ENCODE results near the gene GABARAPL2. TPM values are rescaled to one million over a fixed set of nuclear protein-coding genes. Genes with fewer than 3 reads are reported as not detected.

The GABARAPL2 gene
- total and polyA plus RNA-seq, 2 donors (not counting 1 experiment from before 2014, with no cell fraction given): 73.0 to 84.9 TPM

- no peak overlapping the region for H3K4me2 ChIP-seq (replicated peaks; ENCODE audit: low read depth, low read length, poor library complexity, severe bottlenecking)
Measured at GRCh38 chr16:75606507-75606906, 40.3 kb downstream of the GABARAPL2 start.

GRCh38 chr16:75614066-75614897 is 48.1 kb downstream of the GABARAPL2 start:
- Histone ChIP-seq H3K4me3 (ENCODE audit: control extremely low read depth in 1 of 5, extremely low read depth in 1 of 5, insufficient read depth in 1 of 5, low read depth in 2 of 5, low read length in 4 of 5) (no peak overlapping the region), H3K9me3 (ENCODE audit: control extremely low read depth in 1 of 3, control insufficient read depth in 2 of 3, insufficient read depth in 1 of 3, low read length in 2 of 3) (no peaks in the 10 kb centered on the region), H4K20me1 (ENCODE audit: control insufficient read depth, insufficient read depth, low read length, poor library complexity, severe bottlenecking) (no peaks in the 10 kb centered on the region), H2AFZ (ENCODE audit: insufficient read depth, low read depth, low read length, poor library complexity, severe bottlenecking) (no peak overlapping the region), H3K79me2 (ENCODE audit: control insufficient read depth, insufficient read depth, low read length) (peaks cover 27% of the 10 kb centered on the region), H3K27me3 (replicated peaks in 1 of 4; ENCODE audit: control extremely low read depth in 1 of 4, control insufficient read depth in 3 of 4, insufficient read depth in 4 of 4, low read length in 3 of 4) (no peaks in the 10 kb centered on the region), H3K4me2 (replicated peaks; ENCODE audit: low read depth, low read length, poor library complexity, severe bottlenecking) (no peak overlapping the region), H3K27ac (ENCODE audit: low read length in 2 of 2) (no peak overlapping the region), H3K9ac (ENCODE audit: low read length) (no peak overlapping the region), H3K4me1 (ENCODE audit: control insufficient read depth in 2 of 2, insufficient read depth in 2 of 2, low read length in 2 of 2) (no peaks in the 10 kb centered on the region), H3K36me3 (replicated peaks in 1 of 2; ENCODE audit: control extremely low read depth in 1 of 2, control insufficient read depth in 1 of 2, extremely low read depth in 1 of 2, insufficient read depth in 2 of 2, low read length in 1 of 2) (peaks cover 7 to 66% of the 10 kb centered on the region in 2 experiments)
- TF ChIP-seq, protein P1, sequence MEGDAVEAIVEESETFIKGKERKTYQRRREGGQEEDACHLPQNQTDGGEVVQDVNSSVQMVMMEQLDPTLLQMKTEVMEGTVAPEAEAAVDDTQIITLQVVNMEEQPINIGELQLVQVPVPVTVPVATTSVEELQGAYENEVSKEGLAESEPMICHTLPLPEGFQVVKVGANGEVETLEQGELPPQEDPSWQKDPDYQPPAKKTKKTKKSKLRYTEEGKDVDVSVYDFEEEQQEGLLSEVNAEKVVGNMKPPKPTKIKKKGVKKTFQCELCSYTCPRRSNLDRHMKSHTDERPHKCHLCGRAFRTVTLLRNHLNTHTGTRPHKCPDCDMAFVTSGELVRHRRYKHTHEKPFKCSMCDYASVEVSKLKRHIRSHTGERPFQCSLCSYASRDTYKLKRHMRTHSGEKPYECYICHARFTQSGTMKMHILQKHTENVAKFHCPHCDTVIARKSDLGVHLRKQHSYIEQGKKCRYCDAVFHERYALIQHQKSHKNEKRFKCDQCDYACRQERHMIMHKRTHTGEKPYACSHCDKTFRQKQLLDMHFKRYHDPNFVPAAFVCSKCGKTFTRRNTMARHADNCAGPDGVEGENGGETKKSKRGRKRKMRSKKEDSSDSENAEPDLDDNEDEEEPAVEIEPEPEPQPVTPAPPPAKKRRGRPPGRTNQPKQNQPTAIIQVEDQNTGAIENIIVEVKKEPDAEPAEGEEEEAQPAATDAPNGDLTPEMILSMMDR (IDR thresholded peaks at IDR 0.05): no peak
- TF ChIP-seq EZH2 (IDR thresholded peaks at IDR 0.05; ENCODE audit: borderline replicate concordance, insufficient read depth, low read depth, low read length, poor library complexity, severe bottlenecking): no peak
- H3K9me3 Mint-ChIP-seq (ENCODE audit: insufficient read depth): no peaks in the 10 kb centered on the region
- H3K4me1 Mint-ChIP-seq: no peaks in the 10 kb centered on the region
- ChIA-PET CTCF (no interaction called here), POLR2A (no interaction called here)
- ATAC-seq (ENCODE audit: low read depth) (no peak), DNase-seq (no peak)
- no peak overlapping the region for H3K4me3 Mint-ChIP-seq
- 100% methylated on average over 2 of the region's 4 CpGs for WGBS (ENCODE audit: insufficient coverage)
- H3K27me3 Mint-ChIP-seq: no peaks in the 10 kb centered on the region
- intact Hi-C loops (cut with micrococcal nuclease): no loop called here
- no peak overlapping the region for H3K27ac Mint-ChIP-seq

More at GRCh38 chr16:75606507-75606906, 40.3 kb downstream of the GABARAPL2 start:
- intact Hi-C loops (cut with micrococcal nuclease): no loop called here
- ChIA-PET CTCF (no interaction called here), POLR2A (no interaction called here)
- peaks cover 7 to 73% of the 10 kb centered on the region in 2 experiments for H3K36me3 ChIP-seq (replicated peaks in 1 of 2; ENCODE audit: control extremely low read depth in 1 of 2, control insufficient read depth in 1 of 2, extremely low read depth in 1 of 2, insufficient read depth in 2 of 2, low read length in 1 of 2)
- DNase-seq (no peak), ATAC-seq (ENCODE audit: low read depth) (no peak)
- no peak overlapping the region for H3K4me3 ChIP-seq (ENCODE audit: control extremely low read depth in 1 of 5, extremely low read depth in 1 of 5, insufficient read depth in 1 of 5, low read depth in 2 of 5, low read length in 4 of 5)
- no peaks in the 10 kb centered on the region for H4K20me1 ChIP-seq (ENCODE audit: control insufficient read depth, insufficient read depth, low read length, poor library complexity, severe bottlenecking)
- peaks cover 0 to 4% (median under 1%) of the 10 kb centered on the region in 3 donors for H3K9me3 ChIP-seq (ENCODE audit: control extremely low read depth in 1 of 3, control insufficient read depth in 2 of 3, insufficient read depth in 1 of 3, low read length in 2 of 3)
- Mint-ChIP-seq H3K27ac (no peak overlapping the region), H3K9me3 (ENCODE audit: insufficient read depth) (peaks cover 3% of the 10 kb centered on the region), H3K27me3 (no peaks in the 10 kb centered on the region), H3K4me3 (no peak overlapping the region), H3K4me1 (no peaks in the 10 kb centered on the region)
- no peaks in the 10 kb centered on the region for H3K27me3 ChIP-seq (replicated peaks in 1 of 4; ENCODE audit: control extremely low read depth in 1 of 4, control insufficient read depth in 3 of 4, insufficient read depth in 4 of 4, low read length in 3 of 4)
- no peaks in the 10 kb centered on the region for H3K4me1 ChIP-seq (ENCODE audit: control insufficient read depth in 2 of 2, insufficient read depth in 2 of 2, low read length in 2 of 2)
- H2AFZ ChIP-seq (ENCODE audit: insufficient read depth, low read depth, low read length, poor library complexity, severe bottlenecking): no peak overlapping the region
- WGBS (ENCODE audit: insufficient coverage): no CpG with 5 or more reads among the region's 1 CpG
- H3K27ac ChIP-seq (ENCODE audit: low read length in 2 of 2): no peak overlapping the region
- peaks cover 7% of the 10 kb centered on the region for H3K79me2 ChIP-seq (ENCODE audit: control insufficient read depth, insufficient read depth, low read length)
- no peak overlapping the region for H3K9ac ChIP-seq (ENCODE audit: low read length)
- TF ChIP-seq, protein P1 (IDR thresholded peaks at IDR 0.05): no peak
- no peak for TF ChIP-seq EZH2 (IDR thresholded peaks at IDR 0.05; ENCODE audit: borderline replicate concordance, insufficient read depth, low read depth, low read length, poor library complexity, severe bottlenecking)
